ENCODE data around the gene SLC19A3. TPM values are rescaled to one million over a fixed set of nuclear protein-coding genes. Genes with fewer than 3 reads are reported as not detected.

The SLC19A3 gene
- total and polyA plus RNA-seq, 2 experiments from 2014 or later = 0.65 to 0.71 TPM

GRCh38 chr2:227701556-227701955, 16.3 kb downstream of the SLC19A3 start:
- Histone ChIP-seq H3K9me2 (ENCODE audit: insufficient read depth) (no peaks in the 10 kb centered on the region), H3F3A (ENCODE audit: insufficient read depth) (peaks cover 6% of the 10 kb centered on the region), H3K4me3 (no peak overlapping the region), H3K27me3 (replicated peaks; ENCODE audit: insufficient read depth) (no peaks in the 10 kb centered on the region), H3K4me1 (ENCODE audit: insufficient read depth) (peaks cover 11% of the 10 kb centered on the region), H3K27ac (no peak overlapping the region), H3K4me2 (ENCODE audit: unreplicated experiment) (no peak overlapping the region), H3K79me2 (ENCODE audit: insufficient read depth) (no peaks in the 10 kb centered on the region), H2AFZ (no peak overlapping the region), H3K9me3 (ENCODE audit: low read depth) (no peaks in the 10 kb centered on the region), H3K36me3 (ENCODE audit: low read depth) (no peaks in the 10 kb centered on the region), H3K9ac (no peak overlapping the region), H4K20me1 (ENCODE audit: insufficient read depth) (no peaks in the 10 kb centered on the region)
- WGBS, 2 experiments (ENCODE audit: low coverage in 1 of 2, low lambda C conversion rate in 2 of 2, missing lambda C conversion rate in 2 of 2) = 76 to 81% methylated on average over 3 of the region's 3 CpGs
- no peak for DNase-seq
- in situ Hi-C loops (cut with MboI) = no loop called here
- TF ChIP-seq EZH2phosphoT487 (IDR thresholded peaks at IDR 0.05; ENCODE audit: insufficient read depth, low read depth) = no peak
- TF ChIP-seq EZH2 (IDR thresholded peaks at IDR 0.05; ENCODE audit: insufficient read depth, poor library complexity, severe bottlenecking) = no peak

GRCh38 chr2:227696990-227697679, 20.7 kb downstream of the SLC19A3 start:
- no peak for TF ChIP-seq EZH2 (IDR thresholded peaks at IDR 0.05; ENCODE audit: insufficient read depth, poor library complexity, severe bottlenecking)
- TF ChIP-seq EZH2phosphoT487 (IDR thresholded peaks at IDR 0.05; ENCODE audit: insufficient read depth, low read depth) = no peak
- Histone ChIP-seq H3K27me3 (replicated peaks; ENCODE audit: insufficient read depth) (no peaks in the 10 kb centered on the region), H3K9me2 (ENCODE audit: insufficient read depth) (no peaks in the 10 kb centered on the region), H3K4me3 (no peak overlapping the region), H3F3A (ENCODE audit: insufficient read depth) (no peaks in the 10 kb centered on the region), H4K20me1 (ENCODE audit: insufficient read depth) (no peaks in the 10 kb centered on the region), H3K9me3 (ENCODE audit: low read depth) (no peaks in the 10 kb centered on the region), H3K9ac (no peak overlapping the region), H3K27ac (no peak overlapping the region), H3K4me2 (ENCODE audit: unreplicated experiment) (no peak overlapping the region), H3K79me2 (ENCODE audit: insufficient read depth) (no peaks in the 10 kb centered on the region), H3K4me1 (ENCODE audit: insufficient read depth) (no peaks in the 10 kb centered on the region), H3K36me3 (ENCODE audit: low read depth) (no peaks in the 10 kb centered on the region), H2AFZ (no peak overlapping the region)
- in situ Hi-C loops (cut with MboI) = no loop called here
- 27 to 41% methylated on average over 2 of the region's 2 CpGs for WGBS, 2 experiments (ENCODE audit: low coverage in 1 of 2, low lambda C conversion rate in 2 of 2, missing lambda C conversion rate in 2 of 2)
- DNase-seq = peak; percentile 8

GRCh38 chr2:227687189-227687588, 30.6 kb downstream of the SLC19A3 start:
- Histone ChIP-seq H4K20me1 (ENCODE audit: insufficient read depth) (no peaks in the 10 kb centered on the region), H3F3A (ENCODE audit: insufficient read depth) (no peaks in the 10 kb centered on the region), H3K4me2 (ENCODE audit: unreplicated experiment) (no peak overlapping the region), H3K27ac (no peak overlapping the region), H3K79me2 (ENCODE audit: insufficient read depth) (no peaks in the 10 kb centered on the region), H3K36me3 (ENCODE audit: low read depth) (no peaks in the 10 kb centered on the region), H3K9ac (no peak overlapping the region), H3K4me1 (ENCODE audit: insufficient read depth) (no peaks in the 10 kb centered on the region), H2AFZ (no peak overlapping the region), H3K27me3 (replicated peaks; ENCODE audit: insufficient read depth) (no peaks in the 10 kb centered on the region), H3K4me3 (no peak overlapping the region), H3K9me3 (ENCODE audit: low read depth) (no peaks in the 10 kb centered on the region), H3K9me2 (ENCODE audit: insufficient read depth) (no peaks in the 10 kb centered on the region)
- 86 to 89% methylated on average over 3 of the region's 3 CpGs for WGBS, 2 experiments (ENCODE audit: low coverage in 1 of 2, low lambda C conversion rate in 2 of 2, missing lambda C conversion rate in 2 of 2)
- DNase-seq = no peak
- TF ChIP-seq EZH2 (IDR thresholded peaks at IDR 0.05; ENCODE audit: insufficient read depth, poor library complexity, severe bottlenecking) = no peak
- no peak for TF ChIP-seq EZH2phosphoT487 (IDR thresholded peaks at IDR 0.05; ENCODE audit: insufficient read depth, low read depth)
- in situ Hi-C loops (cut with MboI) = no loop called here

GRCh38 chr2:227684258-227684657, 33.6 kb downstream of the SLC19A3 start:
- H2AFZ ChIP-seq = no peak overlapping the region
- no peaks in the 10 kb centered on the region for H3K9me2 ChIP-seq (ENCODE audit: insufficient read depth)
- in situ Hi-C loops (cut with MboI) = no loop called here
- H3K9me3 ChIP-seq (ENCODE audit: low read depth) = no peaks in the 10 kb centered on the region
- H3K36me3 ChIP-seq (ENCODE audit: low read depth) = no peaks in the 10 kb centered on the region
- H3K79me2 ChIP-seq (ENCODE audit: insufficient read depth) = no peaks in the 10 kb centered on the region
- H3K9ac ChIP-seq = no peak overlapping the region
- no peaks in the 10 kb centered on the region for H3K27me3 ChIP-seq (replicated peaks; ENCODE audit: insufficient read depth)
- no peaks in the 10 kb centered on the region for H4K20me1 ChIP-seq (ENCODE audit: insufficient read depth)
- no peaks in the 10 kb centered on the region for H3K4me1 ChIP-seq (ENCODE audit: insufficient read depth)
- H3K4me3 ChIP-seq = no peak overlapping the region
- no peaks in the 10 kb centered on the region for H3F3A ChIP-seq (ENCODE audit: insufficient read depth)
- H3K27ac ChIP-seq = no peak overlapping the region
- TF ChIP-seq EZH2 (IDR thresholded peaks at IDR 0.05; ENCODE audit: insufficient read depth, poor library complexity, severe bottlenecking) (no peak), EZH2phosphoT487 (IDR thresholded peaks at IDR 0.05; ENCODE audit: insufficient read depth, low read depth) (no peak)
- DNase-seq = peak; percentile 10
- H3K4me2 ChIP-seq (ENCODE audit: unreplicated experiment) = no peak overlapping the region
- WGBS, 2 experiments (ENCODE audit: low coverage in 1 of 2, low lambda C conversion rate in 2 of 2, missing lambda C conversion rate in 2 of 2) = 26% methylated on average over 5 of the region's 5 CpGs
